H1 (cell line): ENCODE measurements around the gene ENKUR.

ENCODE experiments used
- BRCA1 ChIP-seq: IDR thresholded peaks from 2 replicates; pipeline ENCODE4 v1.6.1; 2012; ENCODE audit warnings: low read depth, low read length, improper control_type of control experiment
- CTCF ChIP-seq, 3 experiments: IDR thresholded peaks; 1 replicate in 2 of 3; 2 replicates in 1 of 3; pipeline versions ENCODE4 v1.5.1 to v1.6.1; 2011; ENCODE audit warnings: low read length in 3 of 3, mild to moderate bottlenecking in 3 of 3, inconsistent platforms in 2 of 3, low read depth in 1 of 3, moderate library complexity in 1 of 3; ENCODE audit not compliant: insufficient read depth in 1 of 3; ENCODE audit errors: control extremely low read depth in 1 of 3
- EZH2 ChIP-seq: fragments of 200-600 bp; sonication (generic); IDR thresholded peaks from 2 replicates; pipeline ENCODE4 v1.7.1; 2012; ENCODE audit warnings: low read depth, mild to moderate bottlenecking, moderate library complexity, low read length, inconsistent platforms; ENCODE audit not compliant: severe bottlenecking
- JUN ChIP-seq: IDR thresholded peaks from 2 replicates; pipeline ENCODE4 v1.6.1; 2011; ENCODE audit warnings: low read depth, mild to moderate bottlenecking, improper control_type of control experiment, low read length
- KDM1A ChIP-seq: fragments of 200-600, 300-600 bp; sonication (generic); IDR thresholded peaks from 2 replicates; pipeline ENCODE4 v1.7.1; 2016; ENCODE audit warnings: mild to moderate bottlenecking, low read length, borderline replicate concordance
- SAP30 ChIP-seq: fragments of 300-600 bp; sonication (generic); IDR thresholded peaks from 2 replicates; pipeline ENCODE4 v1.7.1; 2012; ENCODE audit warnings: low read length, moderate library complexity, mild to moderate bottlenecking, inconsistent platforms; ENCODE audit not compliant: insufficient read depth, insufficient replicate concordance
- SIX5 ChIP-seq: IDR thresholded peaks from 2 replicates; pipeline ENCODE4 v1.6.1; 2011; ENCODE audit warnings: mild to moderate bottlenecking, low read depth, low read length
- SP1 ChIP-seq: IDR thresholded peaks from 2 replicates; pipeline ENCODE4 v1.6.1; 2011; ENCODE audit warnings: low read depth, low read length
- TAF7 ChIP-seq: optimal IDR thresholded peaks from 2 replicates; pipeline ENCODE3; 2011; ENCODE audit warnings: low read depth, mild to moderate bottlenecking, inconsistent platforms, low read length, moderate library complexity, borderline replicate concordance

DNA sequence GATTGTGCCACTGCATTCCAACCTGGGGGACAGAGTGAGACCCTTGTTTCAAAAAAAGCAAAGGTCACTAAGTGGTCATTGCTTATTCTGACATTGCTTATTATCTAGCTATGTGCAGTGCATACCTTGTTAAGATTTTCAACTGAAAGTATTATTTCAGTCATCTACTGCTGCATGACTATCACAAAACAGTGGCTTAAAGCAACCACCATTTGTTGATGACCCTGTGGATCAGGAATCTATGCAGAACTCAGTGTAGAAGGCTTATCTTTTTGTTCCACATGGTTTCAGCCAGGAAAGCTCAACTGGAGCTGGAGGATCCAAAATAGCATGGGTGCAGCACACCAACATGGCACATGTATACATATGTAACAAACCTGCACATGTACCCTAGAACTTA, 23.6 kb upstream of the ENKUR start:
- TF ChIP-seq CTCF (IDR thresholded peaks at IDR 0.05; ENCODE audit: control extremely low read depth in 1 of 3, insufficient read depth in 1 of 3, low read depth in 1 of 3, low read length in 3 of 3) (no peak), SIX5 (no peak), BRCA1 (no peak), SP1 (no peak), EZH2 (no peak), TAF7 (no peak), KDM1A (no peak), SAP30 (no peak), JUN (no peak)
